HepG2 (cell line): ENCODE results near the gene ATG4D.
A peak's percentile ranks its signal among the peaks of the same experiment; 100 is the strongest.

Experiments used
- ATF7 ChIP-seq, 2 experiments: fragments of 450-650 bp in 1 of 2; sonication (generic) in 1 of 2; formaldehyde crosslinking in 1 of 2; IDR thresholded peaks; 2 replicates each; pipeline versions ENCODE4 v1.4.0 to v1.6.1; 2016 to 2020; ENCODE audit warnings: antibody characterized with exemption in 1 of 2, mild to moderate bottlenecking in 1 of 2, missing genetic modification reagents in 1 of 2
- HDAC2 ChIP-seq: sonication (generic); formaldehyde crosslinking; IDR thresholded peaks from 2 replicates; pipeline ENCODE4 v1.4.0; 2020; ENCODE audit warnings: missing genetic modification reagents
- JUND ChIP-seq: sonication (generic); formaldehyde crosslinking; IDR thresholded peaks from 2 replicates; pipeline ENCODE4 v1.8.0; 2022; ENCODE audit warnings: mild to moderate bottlenecking, missing genetic modification reagents
- POLR2A ChIP-seq, 2 experiments: IDR thresholded peaks; 2 replicates each; pipeline ENCODE4 v1.6.1; 2011; ENCODE audit warnings: low read depth in 2 of 2, low read length in 2 of 2, mild to moderate bottlenecking in 1 of 2, moderate library complexity in 1 of 2; ENCODE audit not compliant: insufficient read depth in 1 of 2
- SP4 ChIP-seq: sonication (generic); formaldehyde crosslinking; IDR thresholded peaks from 2 replicates; pipeline ENCODE4 v1.8.1; 2023; ENCODE audit warnings: mild to moderate bottlenecking, missing genetic modification reagents
- U2AF1 ChIP-seq: fragments of 200-400 bp; formaldehyde crosslinking; optimal IDR thresholded peaks from 2 replicates; pipeline ENCODE3; 2017; ENCODE audit warnings: mild to moderate bottlenecking, low read depth, low read length
- ZNF101 ChIP-seq: sonication (generic); formaldehyde crosslinking; IDR thresholded peaks from 2 replicates; pipeline ENCODE4 v1.4.0; 2020; ENCODE audit warnings: mild to moderate bottlenecking, low read depth, missing genetic modification reagents, borderline replicate concordance
- ZNF12 ChIP-seq: sonication (generic); formaldehyde crosslinking; IDR thresholded peaks from 2 replicates; pipeline ENCODE4 v1.5.0; 2020; ENCODE audit warnings: missing genetic modification reagents
- ZNF17 ChIP-seq: sonication (generic); formaldehyde crosslinking; IDR thresholded peaks from 2 replicates; pipeline ENCODE4 v1.5.0; 2020; ENCODE audit warnings: mild to moderate bottlenecking, missing genetic modification reagents
- ZNF879 ChIP-seq: sonication (generic); formaldehyde crosslinking; IDR thresholded peaks from 2 replicates; pipeline ENCODE4 v1.8.1; 2023; ENCODE audit warnings: missing genetic modification reagents
- TF ChIP-seq, protein P1 (sequence below): sonication (generic); formaldehyde crosslinking; IDR thresholded peaks from 2 replicates; pipeline ENCODE4 v1.9.0; 2021; ENCODE audit warnings: missing genetic modification reagents, borderline replicate concordance
- TF ChIP-seq, protein P2 (sequence below): sonication (generic); formaldehyde crosslinking; IDR thresholded peaks from 2 replicates; pipeline ENCODE4 v1.4.0; 2020; ENCODE audit warnings: mild to moderate bottlenecking, low read depth, missing genetic modification reagents
- TF ChIP-seq, protein P3 (sequence below): sonication (generic); formaldehyde crosslinking; IDR thresholded peaks from 2 replicates; pipeline ENCODE4 v1.5.0; 2020; ENCODE audit warnings: mild to moderate bottlenecking, missing genetic modification reagents, moderate library complexity
- TF ChIP-seq, protein P4 (sequence below): sonication (generic); formaldehyde crosslinking; IDR thresholded peaks from 2 replicates; pipeline ENCODE4 v1.8.1; 2023; ENCODE audit warnings: mild to moderate bottlenecking, missing genetic modification reagents, borderline replicate concordance

DNA sequence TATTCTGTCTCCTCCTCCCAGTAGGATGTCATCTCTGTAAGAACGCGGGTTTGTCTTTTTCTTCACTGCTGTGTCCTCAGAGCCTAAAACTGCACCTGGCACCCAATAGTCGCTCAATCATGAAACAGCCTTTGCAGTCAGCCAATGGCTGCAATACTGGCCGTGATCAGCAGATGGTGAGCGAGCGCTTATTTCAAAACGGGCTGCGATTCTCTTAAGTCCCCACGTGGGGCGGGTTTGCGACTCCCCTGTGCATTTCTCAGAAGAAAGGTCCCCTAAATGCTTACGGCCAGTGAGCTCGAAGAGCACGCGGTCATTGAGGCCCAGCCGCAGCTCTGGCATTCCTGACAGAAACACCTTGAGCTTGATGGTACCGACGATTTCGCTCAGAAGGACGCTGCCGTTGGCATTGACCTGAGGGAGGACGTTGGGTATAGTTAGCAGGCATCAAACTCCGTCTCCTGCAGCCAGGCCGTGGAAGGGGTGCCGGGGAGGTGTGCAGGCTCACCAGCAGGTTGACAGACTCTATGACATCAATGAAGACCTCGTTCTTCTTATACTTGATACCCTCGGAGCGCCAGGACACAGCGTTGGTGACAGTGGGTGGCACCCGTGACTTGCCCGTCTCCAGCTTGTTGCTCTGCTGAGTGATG, 37.4 kb downstream of the ATG4D start:
- TF ChIP-seq ZNF101 (CRISPR knock-in tag) = no peak
- TF ChIP-seq ATF7 (IDR thresholded peaks at IDR 0.05) = no peak
- TF ChIP-seq ATF7 (CRISPR knock-in tag; IDR thresholded peaks at IDR 0.05) = no peak
- TF ChIP-seq, protein P1, sequence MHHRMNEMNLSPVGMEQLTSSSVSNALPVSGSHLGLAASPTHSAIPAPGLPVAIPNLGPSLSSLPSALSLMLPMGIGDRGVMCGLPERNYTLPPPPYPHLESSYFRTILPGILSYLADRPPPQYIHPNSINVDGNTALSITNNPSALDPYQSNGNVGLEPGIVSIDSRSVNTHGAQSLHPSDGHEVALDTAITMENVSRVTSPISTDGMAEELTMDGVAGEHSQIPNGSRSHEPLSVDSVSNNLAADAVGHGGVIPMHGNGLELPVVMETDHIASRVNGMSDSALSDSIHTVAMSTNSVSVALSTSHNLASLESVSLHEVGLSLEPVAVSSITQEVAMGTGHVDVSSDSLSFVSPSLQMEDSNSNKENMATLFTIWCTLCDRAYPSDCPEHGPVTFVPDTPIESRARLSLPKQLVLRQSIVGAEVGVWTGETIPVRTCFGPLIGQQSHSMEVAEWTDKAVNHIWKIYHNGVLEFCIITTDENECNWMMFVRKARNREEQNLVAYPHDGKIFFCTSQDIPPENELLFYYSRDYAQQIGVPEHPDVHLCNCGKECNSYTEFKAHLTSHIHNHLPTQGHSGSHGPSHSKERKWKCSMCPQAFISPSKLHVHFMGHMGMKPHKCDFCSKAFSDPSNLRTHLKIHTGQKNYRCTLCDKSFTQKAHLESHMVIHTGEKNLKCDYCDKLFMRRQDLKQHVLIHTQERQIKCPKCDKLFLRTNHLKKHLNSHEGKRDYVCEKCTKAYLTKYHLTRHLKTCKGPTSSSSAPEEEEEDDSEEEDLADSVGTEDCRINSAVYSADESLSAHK (CRISPR knock-in tag) = no peak
- TF ChIP-seq, protein P2, sequence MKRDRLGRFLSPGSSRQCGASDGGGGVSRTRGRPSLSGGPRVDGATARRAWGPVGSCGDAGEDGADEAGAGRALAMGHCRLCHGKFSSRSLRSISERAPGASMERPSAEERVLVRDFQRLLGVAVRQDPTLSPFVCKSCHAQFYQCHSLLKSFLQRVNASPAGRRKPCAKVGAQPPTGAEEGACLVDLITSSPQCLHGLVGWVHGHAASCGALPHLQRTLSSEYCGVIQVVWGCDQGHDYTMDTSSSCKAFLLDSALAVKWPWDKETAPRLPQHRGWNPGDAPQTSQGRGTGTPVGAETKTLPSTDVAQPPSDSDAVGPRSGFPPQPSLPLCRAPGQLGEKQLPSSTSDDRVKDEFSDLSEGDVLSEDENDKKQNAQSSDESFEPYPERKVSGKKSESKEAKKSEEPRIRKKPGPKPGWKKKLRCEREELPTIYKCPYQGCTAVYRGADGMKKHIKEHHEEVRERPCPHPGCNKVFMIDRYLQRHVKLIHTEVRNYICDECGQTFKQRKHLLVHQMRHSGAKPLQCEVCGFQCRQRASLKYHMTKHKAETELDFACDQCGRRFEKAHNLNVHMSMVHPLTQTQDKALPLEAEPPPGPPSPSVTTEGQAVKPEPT = no peak
- peak; percentile 15; the same call in 1 of the 2 replicates for TF ChIP-seq HDAC2 (CRISPR knock-in tag)
- TF ChIP-seq, protein P3, sequence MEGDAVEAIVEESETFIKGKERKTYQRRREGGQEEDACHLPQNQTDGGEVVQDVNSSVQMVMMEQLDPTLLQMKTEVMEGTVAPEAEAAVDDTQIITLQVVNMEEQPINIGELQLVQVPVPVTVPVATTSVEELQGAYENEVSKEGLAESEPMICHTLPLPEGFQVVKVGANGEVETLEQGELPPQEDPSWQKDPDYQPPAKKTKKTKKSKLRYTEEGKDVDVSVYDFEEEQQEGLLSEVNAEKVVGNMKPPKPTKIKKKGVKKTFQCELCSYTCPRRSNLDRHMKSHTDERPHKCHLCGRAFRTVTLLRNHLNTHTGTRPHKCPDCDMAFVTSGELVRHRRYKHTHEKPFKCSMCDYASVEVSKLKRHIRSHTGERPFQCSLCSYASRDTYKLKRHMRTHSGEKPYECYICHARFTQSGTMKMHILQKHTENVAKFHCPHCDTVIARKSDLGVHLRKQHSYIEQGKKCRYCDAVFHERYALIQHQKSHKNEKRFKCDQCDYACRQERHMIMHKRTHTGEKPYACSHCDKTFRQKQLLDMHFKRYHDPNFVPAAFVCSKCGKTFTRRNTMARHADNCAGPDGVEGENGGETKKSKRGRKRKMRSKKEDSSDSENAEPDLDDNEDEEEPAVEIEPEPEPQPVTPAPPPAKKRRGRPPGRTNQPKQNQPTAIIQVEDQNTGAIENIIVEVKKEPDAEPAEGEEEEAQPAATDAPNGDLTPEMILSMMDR (CRISPR knock-in tag) = peak; percentile 97
- TF ChIP-seq ZNF17 (CRISPR knock-in tag) = no peak
- TF ChIP-seq, protein P4, sequence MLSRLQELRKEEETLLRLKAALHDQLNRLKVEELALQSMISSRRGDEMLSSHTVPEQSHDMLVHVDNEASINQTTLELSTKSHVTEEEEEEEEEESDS (CRISPR knock-in tag) = no peak
- no peak for TF ChIP-seq JUND
- TF ChIP-seq ZNF12 (CRISPR knock-in tag) = no peak
- no peak for TF ChIP-seq ZNF879 (CRISPR knock-in tag)
- no peak for TF ChIP-seq U2AF1
- no peak for TF ChIP-seq SP4 (CRISPR knock-in tag)
- TF ChIP-seq POLR2A (IDR thresholded peaks at IDR 0.05; ENCODE audit: insufficient read depth in 1 of 2, low read depth in 2 of 2, low read length in 2 of 2) = no peak
